ENCODE results near the gene ACTN1.

ACTN1 gene

GRCh38 chr14:68824207-68824516, 154.9 kb downstream of the ACTN1 start:
- no peak for DNase-seq (ENCODE audit: low read depth)
